NCI-H146 treated with DMSO at 0.1 percent for 48 hours (cell line): Measurements from ENCODE around the gene AMMECR1L.
"Not testable (repeated sequence)": the region's sequence is repeated elsewhere in the genome, so short reads cannot be mapped to it uniquely, and the experiment has no call there.

Experiments used
- DNase-seq: peaks from one replicate; lab custom pipeline; 2025; ENCODE audit not compliant: unreplicated experiment; lab: John Stamatoyannopoulos, UW

AMMECR1L gene

GRCh38 chr2:127887776-127888130 is 2.0 kb upstream of the AMMECR1L start:
- no peak for DNase-seq

GRCh38 chr2:127887082-127887775 is 1.5 kb upstream of the AMMECR1L start:
- no peak for DNase-seq

GRCh38 chr2:127886593-127886935 is 808 bp upstream of the AMMECR1L start:
- DNase-seq: not testable (repeated sequence)

GRCh38 chr2:127884861-127885740 is 655 bp downstream of the AMMECR1L start:
- not testable (repeated sequence) for DNase-seq

- DNase-seq: no peak
Measured at GRCh38 chr2:127884436-127884835, 1.3 kb downstream of the AMMECR1L start.

GRCh38 chr2:127879899-127880298 is 5.9 kb downstream of the AMMECR1L start:
- DNase-seq: no peak

GRCh38 chr2:127877626-127878025 is 8.1 kb downstream of the AMMECR1L start:
- DNase-seq: no peak

- no peak for DNase-seq
Measured at GRCh38 chr2:127877136-127877535, 8.6 kb downstream of the AMMECR1L start.

- no peak for DNase-seq
Measured at GRCh38 chr2:127874378-127875269, 11.1 kb downstream of the AMMECR1L start.

GRCh38 chr2:127873707-127874303 is 12.0 kb downstream of the AMMECR1L start:
- no peak for DNase-seq

GRCh38 chr2:127872354-127872753 is 13.4 kb downstream of the AMMECR1L start:
- DNase-seq: no peak

- no peak for DNase-seq
Measured at GRCh38 chr2:127865926-127866325, 19.8 kb downstream of the AMMECR1L start.

GRCh38 chr2:127864877-127865276 is 20.9 kb downstream of the AMMECR1L start:
- DNase-seq: no peak

GRCh38 chr2:127862228-127862627 is 23.5 kb downstream of the AMMECR1L start:
- no peak for DNase-seq

GRCh38 chr2:127860130-127860529 is 25.6 kb downstream of the AMMECR1L start:
- DNase-seq: no peak

- no peak for DNase-seq
Measured at GRCh38 chr2:127859712-127860085, 26.1 kb downstream of the AMMECR1L start.

GRCh38 chr2:127857265-127857808 is 28.4 kb downstream of the AMMECR1L start:
- DNase-seq: peak; percentile 62

GRCh38 chr2:127853671-127854070 is 32.1 kb downstream of the AMMECR1L start:
- no peak for DNase-seq

- no peak for DNase-seq
Measured at GRCh38 chr2:127852388-127852787, 33.4 kb downstream of the AMMECR1L start.

- DNase-seq: no peak
Measured at GRCh38 chr2:127847931-127848330, 37.8 kb downstream of the AMMECR1L start.

- DNase-seq: no peak
Measured at GRCh38 chr2:127844973-127845372, 40.8 kb downstream of the AMMECR1L start.
